B cell (primary cell): ENCODE data around the gene JADE2. TPM values are rescaled to one million over a fixed set of nuclear protein-coding genes. Genes with fewer than 3 reads are reported as not detected.
A peak's percentile ranks its signal among the peaks of the same experiment; 100 is the strongest.

Source experiments
- ATAC-seq: fragments of 200-7000 bp; cut with Tn5 transposase; one replicate; pipeline ENCODE4 v1.10.0; 2021; ENCODE audit warnings: low read depth, mild to moderate bottlenecking, moderate number of reproducible peaks, moderate library complexity
- CTCF ChIA-PET: fragments of 350-600 bp; sonication (Branson Sonifier 250); formaldehyde crosslinking; loops from one replicate; lab custom pipeline; 2021; ENCODE audit warnings: antibody characterized with exemption, inconsistent platforms; lab: Charles Lee
- POLR2A ChIA-PET: fragments of 350-600 bp; sonication (Branson Sonifier 250); formaldehyde crosslinking; loops from one replicate; lab custom pipeline; 2021; ENCODE audit warnings: antibody characterized with exemption; lab: Charles Lee
- DNase-seq: peaks from one replicate; pipeline ENCODE4 v3.0.0; 2013
- H2AFZ ChIP-seq: 2 replicates; pipeline ENCODE4 v1.6.1; 2012; ENCODE audit warnings: mild to moderate bottlenecking, low read depth, low read length; ENCODE audit not compliant: insufficient read depth, poor library complexity, severe bottlenecking
- H3K27ac ChIP-seq, 2 donors: 1 replicate in 1 of 2; 2 replicates in 1 of 2; pipeline ENCODE4 v1.5.1; 2012 to 2013; ENCODE audit warnings: low read length in 2 of 2, mild to moderate bottlenecking in 2 of 2, moderate library complexity in 1 of 2
- H3K27me3 ChIP-seq, 4 experiments: fragments of 200-600 bp in 1 of 4; sonication (generic) in 1 of 4; replicated peaks in 1 of 4; 1 replicate in 2 of 4; 2 replicates in 2 of 4; pipeline versions ENCODE4 v1.6.1 to v1.7.0; 2013 to 2016; ENCODE audit warnings: low read length in 3 of 4, mild to moderate bottlenecking in 2 of 4, mixed read lengths in 1 of 4, moderate library complexity in 1 of 4; ENCODE audit not compliant: insufficient read depth in 4 of 4, control insufficient read depth in 3 of 4; ENCODE audit errors: control extremely low read depth in 1 of 4
- H3K36me3 ChIP-seq, 2 experiments: replicated peaks in 1 of 2; 1 replicate in 1 of 2; 2 replicates in 1 of 2; pipeline versions ENCODE4 v1.6.1 to v1.7.1; 2013; ENCODE audit warnings: low read length in 1 of 2; ENCODE audit not compliant: insufficient read depth in 2 of 2, control insufficient read depth in 1 of 2; ENCODE audit errors: control extremely low read depth in 1 of 2, extremely low read depth in 1 of 2
- H3K4me1 ChIP-seq, 2 donors: fragments of 200-600 bp in 1 of 2; sonication (generic) in 1 of 2; 1 replicate in 1 of 2; 2 replicates in 1 of 2; pipeline versions ENCODE4 v1.5.1 to v1.6.1; 2013 to 2017; ENCODE audit warnings: low read length in 2 of 2; ENCODE audit not compliant: control insufficient read depth in 2 of 2, insufficient read depth in 2 of 2
- H3K4me2 ChIP-seq: replicated peaks from 2 replicates; pipeline ENCODE3; 2012; ENCODE audit warnings: mild to moderate bottlenecking, low read depth, low read length; ENCODE audit not compliant: poor library complexity, severe bottlenecking
- H3K4me3 ChIP-seq, 5 experiments: fragments of 200-600 bp in 1 of 5; sonication (generic) in 1 of 5; 1 replicate in 3 of 5; 2 replicates in 2 of 5; pipeline versions ENCODE4 v1.5.1 to v1.7.0; 2011 to 2016; ENCODE audit warnings: low read length in 4 of 5, mild to moderate bottlenecking in 4 of 5, low read depth in 2 of 5, control low read depth in 1 of 5, moderate library complexity in 1 of 5; ENCODE audit not compliant: insufficient read depth in 1 of 5; ENCODE audit errors: control extremely low read depth in 1 of 5, extremely low read depth in 1 of 5
- H3K79me2 ChIP-seq: fragments of 200-600 bp; sonication (generic); one replicate; pipeline ENCODE4 v1.6.0; 2016; ENCODE audit warnings: low read length; ENCODE audit not compliant: control insufficient read depth, insufficient read depth
- H3K9ac ChIP-seq: fragments of 200-600 bp; sonication (generic); 2 replicates; pipeline ENCODE4 v1.6.1; 2017; ENCODE audit warnings: mild to moderate bottlenecking, low read length, moderate library complexity
- H3K9me3 ChIP-seq, 3 donors: one replicate each; pipeline versions ENCODE4 v1.6.1 to v1.7.1; 2013; ENCODE audit warnings: low read length in 2 of 3; ENCODE audit not compliant: control insufficient read depth in 2 of 3, insufficient read depth in 1 of 3; ENCODE audit errors: control extremely low read depth in 1 of 3
- H4K20me1 ChIP-seq: 2 replicates; pipeline ENCODE4 v1.6.0; 2012; ENCODE audit warnings: mild to moderate bottlenecking, low read length; ENCODE audit not compliant: insufficient read depth, control insufficient read depth, poor library complexity, severe bottlenecking
- H3K27ac Mint-ChIP-seq: one replicate; pipeline ENCODE4 v1.8.0; 2021; ENCODE audit warnings: mixed read lengths
- H3K27me3 Mint-ChIP-seq: one replicate; pipeline ENCODE4 v1.8.0; 2021; ENCODE audit warnings: mixed read lengths
- H3K4me1 Mint-ChIP-seq: one replicate; pipeline ENCODE4 v1.8.0; 2021; ENCODE audit warnings: mixed read lengths
- H3K4me3 Mint-ChIP-seq: one replicate; pipeline ENCODE4 v1.8.0; 2021; ENCODE audit warnings: mixed read lengths
- H3K9me3 Mint-ChIP-seq: one replicate; pipeline ENCODE4 v1.8.0; 2022; ENCODE audit warnings: mixed read lengths; ENCODE audit not compliant: insufficient read depth
- EZH2 ChIP-seq: IDR thresholded peaks from 2 replicates; pipeline ENCODE4 v1.6.1; 2012; ENCODE audit warnings: borderline replicate concordance, low read depth, mild to moderate bottlenecking, moderate library complexity, low read length; ENCODE audit not compliant: insufficient read depth, poor library complexity, severe bottlenecking
- WGBS: methylation state at CpG from one replicate; pipeline ENCODE4 v1.1.5; 2013; ENCODE audit warnings: missing lambda C conversion rate; ENCODE audit not compliant: insufficient coverage; 5-methylcytosine and 5-hydroxymethylcytosine counted together
- intact Hi-C: fragments of 100-400 bp; cut with micrococcal nuclease; formaldehyde crosslinking; loops from one replicate; pipeline ENCODE4 v1.10.0; 2022
- polyA plus RNA-seq: library from polyadenylated mRNA; depleted of rRNA; stranded (reverse); fragments of >200 nt; gene quantifications from 2 replicates; pipeline ENCODE4 v1.2.3, GENCODE V29; 2012
- total RNA-seq, 2 donors: library from RNA; stranded (reverse); fragments of 120-200 nt in 1 of 2; gene quantifications; 1 replicate in 1 of 2; 2 replicates in 1 of 2; pipeline versions ENCODE4 v1.2.3 to v1.2.4, GENCODE V29; 2013 to 2022
- TF ChIP-seq, protein P1 (sequence below): fragments of 200-600 bp; IDR thresholded peaks from one replicate; pipeline ENCODE4 v1.8.0; 2022; ENCODE audit warnings: antibody characterized with exemption, mild to moderate bottlenecking

Gene JADE2
- total and polyA plus RNA-seq, 2 donors (not counting 1 experiment from before 2014, with no cell fraction given), result 80.5 to 247 TPM

DNA sequence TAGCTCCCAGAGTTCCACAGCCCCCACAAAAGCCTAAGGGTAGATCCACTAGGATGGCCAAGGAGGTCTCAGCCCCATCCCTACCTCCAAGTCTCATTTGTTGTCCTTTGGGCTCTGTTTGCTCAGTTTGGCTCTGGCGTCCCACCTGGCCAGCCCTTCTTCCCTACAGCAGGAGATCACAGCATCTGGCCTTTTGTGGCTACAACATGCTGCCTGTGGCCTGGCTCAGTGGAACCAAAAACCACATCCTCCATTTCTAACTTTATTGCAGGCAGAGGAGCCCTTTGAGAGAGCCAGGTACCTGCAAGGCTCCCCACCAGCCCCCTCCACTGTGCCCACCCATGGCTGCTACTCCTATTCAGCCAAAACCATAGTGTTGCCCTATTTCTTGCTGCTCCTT lies 11.4 kb downstream of the JADE2 start:
- DNase-seq (no peak), ATAC-seq (no peak)
- H3K27ac ChIP-seq, result peak overlapping the region in 1 of 2 donors; percentile 38
- Mint-ChIP-seq H3K4me3 (no peak overlapping the region), H3K27ac (peak overlapping the region; percentile 73), H3K4me1 (peaks cover 85% of the 10 kb centered on the region), H3K27me3 (no peaks in the 10 kb centered on the region), H3K9me3 (no peaks in the 10 kb centered on the region)
- no peak overlapping the region for H3K4me2 ChIP-seq
- intact Hi-C loops, result no loop called here
- peaks cover 95% of the 10 kb centered on the region for H3K79me2 ChIP-seq
- H3K9ac ChIP-seq, result no peak overlapping the region
- H3K4me3 ChIP-seq, result no peak overlapping the region
- ChIA-PET CTCF (interaction anchor here (1.0 to 1.1 kb wide), 3 partner anchors 11 to 50 kb away, joined by 3 to 5 read pairs (median 3); no protein-coding TSS in a partner anchor), POLR2A (interaction anchor here (2.0 kb wide), 1 partner anchor 10 kb away, joined by 9 read pairs; no protein-coding TSS in a partner anchor)
- no peak overlapping the region for H2AFZ ChIP-seq
- TF ChIP-seq, protein P1, sequence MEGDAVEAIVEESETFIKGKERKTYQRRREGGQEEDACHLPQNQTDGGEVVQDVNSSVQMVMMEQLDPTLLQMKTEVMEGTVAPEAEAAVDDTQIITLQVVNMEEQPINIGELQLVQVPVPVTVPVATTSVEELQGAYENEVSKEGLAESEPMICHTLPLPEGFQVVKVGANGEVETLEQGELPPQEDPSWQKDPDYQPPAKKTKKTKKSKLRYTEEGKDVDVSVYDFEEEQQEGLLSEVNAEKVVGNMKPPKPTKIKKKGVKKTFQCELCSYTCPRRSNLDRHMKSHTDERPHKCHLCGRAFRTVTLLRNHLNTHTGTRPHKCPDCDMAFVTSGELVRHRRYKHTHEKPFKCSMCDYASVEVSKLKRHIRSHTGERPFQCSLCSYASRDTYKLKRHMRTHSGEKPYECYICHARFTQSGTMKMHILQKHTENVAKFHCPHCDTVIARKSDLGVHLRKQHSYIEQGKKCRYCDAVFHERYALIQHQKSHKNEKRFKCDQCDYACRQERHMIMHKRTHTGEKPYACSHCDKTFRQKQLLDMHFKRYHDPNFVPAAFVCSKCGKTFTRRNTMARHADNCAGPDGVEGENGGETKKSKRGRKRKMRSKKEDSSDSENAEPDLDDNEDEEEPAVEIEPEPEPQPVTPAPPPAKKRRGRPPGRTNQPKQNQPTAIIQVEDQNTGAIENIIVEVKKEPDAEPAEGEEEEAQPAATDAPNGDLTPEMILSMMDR, result no peak
- TF ChIP-seq EZH2, result no peak
- H4K20me1 ChIP-seq, result peaks cover 93% of the 10 kb centered on the region
- 0% methylated on average over 1 of the region's 1 CpG for WGBS
- H3K4me1 ChIP-seq, result peaks cover 62 to 77% of the 10 kb centered on the region in 2 donors
- no peaks in the 10 kb centered on the region for H3K27me3 ChIP-seq
- H3K9me3 ChIP-seq, result no peaks in the 10 kb centered on the region
- peaks cover 0 to 83% of the 10 kb centered on the region in 2 experiments for H3K36me3 ChIP-seq

DNA sequence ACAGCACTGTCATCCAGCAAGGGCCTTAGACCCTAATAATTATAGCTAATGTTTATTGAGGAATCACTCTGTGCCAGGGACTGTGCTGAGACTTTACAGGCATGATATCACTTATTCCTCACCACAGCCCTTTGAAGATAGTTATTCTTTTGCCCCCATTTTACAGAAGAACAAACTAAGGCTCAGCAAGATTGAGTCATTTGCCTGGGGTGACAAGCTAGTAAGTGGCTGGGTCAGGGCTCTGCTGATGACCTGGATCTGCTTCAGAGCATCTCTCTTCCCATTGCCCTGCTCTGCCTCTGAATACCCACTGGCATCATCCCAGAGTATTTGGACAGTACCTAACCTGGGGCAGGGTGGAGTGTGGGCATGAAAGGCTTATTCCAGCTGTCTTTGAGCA lies 11.8 kb downstream of the JADE2 start:
- no peak overlapping the region for H3K4me3 Mint-ChIP-seq
- no peak for DNase-seq
- CTCF ChIA-PET, result interaction anchor here (0.7 to 1.1 kb wide), 3 partner anchors 44 to 101 kb away, joined by 3 read pairs; no protein-coding TSS in a partner anchor

More for the DNA sequence above, 11.8 kb downstream of the JADE2 start:
- POLR2A ChIA-PET, result interaction anchor here (2.0 kb wide), 1 partner anchor 10 kb away, joined by 9 read pairs; no protein-coding TSS in a partner anchor
- H3K27ac ChIP-seq, result peak overlapping the region in 1 of 2 donors; percentile 38
- peaks cover 63 to 77% of the 10 kb centered on the region in 2 donors for H3K4me1 ChIP-seq
- Mint-ChIP-seq H3K4me1 (peaks cover 84% of the 10 kb centered on the region), H3K27me3 (no peaks in the 10 kb centered on the region), H3K27ac (peak overlapping the region; percentile 73), H3K9me3 (no peaks in the 10 kb centered on the region)
- H3K27me3 ChIP-seq, result no peaks in the 10 kb centered on the region
- peaks cover 95% of the 10 kb centered on the region for H3K79me2 ChIP-seq
- H3K4me2 ChIP-seq, result no peak overlapping the region
- peaks cover 0 to 83% of the 10 kb centered on the region in 2 experiments for H3K36me3 ChIP-seq
- no peak for TF ChIP-seq EZH2
- TF ChIP-seq, protein P1, result no peak
- ATAC-seq, result no peak
- H3K4me3 ChIP-seq, result no peak overlapping the region
- H4K20me1 ChIP-seq, result peaks cover 93% of the 10 kb centered on the region
- intact Hi-C loops, result no loop called here
- no peaks in the 10 kb centered on the region for H3K9me3 ChIP-seq
- no peak overlapping the region for H2AFZ ChIP-seq
- H3K9ac ChIP-seq, result no peak overlapping the region
